HG02938 (cell line): ENCODE measurements around the gene TMEM203.

ENCODE experiments used
- ATAC-seq: cut with Tn5 transposase; IDR thresholded peaks from one replicate; pipeline ENCODE4 v1.9.1; 2021; ENCODE audit warnings: mild to moderate bottlenecking, moderate library complexity; ENCODE audit not compliant: unreplicated experiment

The TMEM203 gene

DNA sequence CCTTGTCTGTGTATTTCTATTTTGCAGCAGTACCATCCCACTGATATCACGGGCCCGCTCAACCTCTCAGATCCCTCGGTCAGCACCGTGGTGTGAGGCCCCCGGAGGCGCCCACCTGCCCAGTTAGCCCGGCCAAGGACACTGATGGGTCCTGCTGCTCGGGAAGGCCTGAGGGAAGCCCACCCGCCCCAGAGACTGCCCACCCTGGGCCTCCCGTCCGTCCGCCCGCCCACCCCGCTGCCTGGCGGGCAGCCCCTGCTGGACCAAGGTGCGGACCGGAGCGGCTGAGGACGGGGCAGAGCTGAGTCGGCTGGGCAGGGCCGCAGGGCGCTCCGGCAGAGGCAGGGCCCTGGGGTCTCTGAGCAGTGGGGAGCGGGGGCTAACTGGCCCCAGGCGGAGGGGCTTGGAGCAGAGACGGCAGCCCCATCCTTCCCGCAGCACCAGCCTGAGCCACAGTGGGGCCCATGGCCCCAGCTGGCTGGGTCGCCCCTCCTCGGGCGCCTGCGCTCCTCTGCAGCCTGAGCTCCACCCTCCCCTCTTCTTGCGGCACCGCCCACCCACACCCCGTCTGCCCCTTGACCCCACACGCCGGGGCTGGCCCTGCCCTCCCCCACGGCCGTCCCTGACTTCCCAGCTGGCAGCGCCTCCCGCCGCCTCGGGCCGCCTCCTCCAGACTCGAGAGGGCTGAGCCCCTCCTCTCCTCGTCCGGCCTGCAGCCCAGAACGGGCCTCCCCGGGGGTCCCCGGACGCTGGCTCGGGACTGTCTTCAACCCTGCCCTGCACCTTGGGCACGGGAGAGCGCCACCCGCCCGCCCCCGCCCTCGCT lies 37.5 kb downstream of the TMEM203 start:
- ATAC-seq = no peak

DNA sequence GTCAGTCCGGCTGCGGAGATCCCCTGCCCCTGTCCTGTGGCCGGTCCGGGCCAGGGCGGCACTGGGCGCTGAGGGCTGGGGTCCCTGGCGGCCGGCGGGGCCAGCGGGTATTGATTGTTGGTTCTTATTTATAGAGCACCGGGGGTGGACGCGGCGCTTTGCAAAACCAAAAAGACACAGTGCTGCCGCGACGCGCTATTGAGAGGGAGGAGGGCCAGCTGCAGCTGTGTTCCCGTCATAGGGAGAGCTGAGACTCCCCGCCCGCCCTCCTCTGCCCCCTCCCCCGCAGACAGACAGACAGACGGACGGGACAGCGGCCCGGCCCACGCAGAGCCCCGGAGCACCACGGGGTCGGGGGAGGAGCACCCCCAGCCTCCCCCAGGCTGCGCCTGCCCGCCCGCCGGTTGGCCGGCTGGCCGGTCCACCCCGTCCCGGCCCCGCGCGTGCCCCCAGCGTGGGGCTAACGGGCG lies 38.1 kb downstream of the TMEM203 start:
- ATAC-seq = no peak

DNA sequence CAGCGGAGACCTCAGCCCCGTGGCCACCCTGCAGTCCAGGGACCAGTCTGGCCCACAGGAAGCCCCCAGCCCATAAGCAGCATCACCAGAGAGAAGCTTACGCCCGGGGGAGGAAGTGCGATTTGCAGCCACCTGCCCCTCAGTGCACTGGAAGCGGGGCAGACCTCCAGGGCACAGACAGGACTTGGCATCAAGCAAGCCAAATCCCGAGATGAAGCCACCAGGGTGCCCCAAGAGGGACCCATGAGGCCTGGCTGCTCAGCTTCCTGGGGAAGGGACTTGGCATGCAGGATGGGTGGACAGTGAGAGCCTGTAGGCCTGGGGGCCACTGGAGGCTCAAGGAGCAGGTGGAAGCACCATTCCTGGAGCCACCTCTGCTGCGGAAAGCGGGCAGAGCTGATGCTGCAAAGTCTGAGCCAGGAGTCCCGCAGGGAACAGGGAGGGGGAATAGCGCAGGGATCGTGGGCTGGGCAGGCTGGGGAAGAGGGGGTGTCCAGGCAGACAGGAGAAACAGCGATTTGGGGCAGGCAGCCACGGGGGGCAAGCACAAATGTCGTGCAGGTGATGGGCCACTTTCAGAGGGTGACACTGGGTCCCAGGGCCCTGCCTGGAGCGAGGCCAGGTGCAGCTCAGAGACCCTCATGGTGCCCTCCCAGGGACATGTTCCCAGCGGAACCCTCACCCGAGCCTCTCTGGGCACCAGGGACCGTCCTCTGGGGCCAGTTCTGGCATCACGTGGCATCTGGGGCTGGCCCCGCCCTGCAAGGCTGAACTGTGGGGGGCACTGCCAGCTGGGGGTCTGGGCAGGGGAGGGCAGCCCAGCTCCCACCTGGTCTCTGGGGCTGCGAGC lies 38.8 kb downstream of the TMEM203 start:
- ATAC-seq = no peak

DNA sequence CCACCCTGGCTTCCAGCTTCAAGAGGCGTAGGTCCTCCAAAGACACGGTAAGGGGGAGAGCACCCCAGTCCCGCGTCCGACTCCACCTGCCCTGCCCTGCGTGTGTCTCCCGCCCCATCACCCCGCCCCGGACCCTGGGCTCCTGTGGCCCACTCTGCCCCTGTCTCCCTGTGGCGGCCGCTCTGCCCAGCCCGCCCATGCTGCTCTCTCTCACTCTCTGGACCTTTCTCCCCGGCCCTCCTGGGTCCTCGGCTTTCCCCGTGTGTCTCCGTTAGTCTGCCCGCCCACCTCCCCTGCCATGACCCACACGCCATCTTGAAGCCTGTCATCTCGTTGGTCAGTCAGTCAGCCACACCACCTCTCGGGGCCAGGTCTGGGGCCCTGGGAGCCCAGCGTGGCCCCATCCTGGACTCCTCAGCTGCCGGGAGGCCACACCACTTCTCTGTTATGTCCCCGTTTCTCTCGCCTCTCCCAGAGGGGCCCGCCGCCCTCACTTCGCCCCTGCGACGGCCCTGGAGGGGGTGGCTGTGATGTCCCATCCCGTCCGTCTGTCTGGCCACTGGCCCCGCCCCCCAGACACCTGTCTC lies 40.1 kb downstream of the TMEM203 start:
- no peak for ATAC-seq

DNA sequence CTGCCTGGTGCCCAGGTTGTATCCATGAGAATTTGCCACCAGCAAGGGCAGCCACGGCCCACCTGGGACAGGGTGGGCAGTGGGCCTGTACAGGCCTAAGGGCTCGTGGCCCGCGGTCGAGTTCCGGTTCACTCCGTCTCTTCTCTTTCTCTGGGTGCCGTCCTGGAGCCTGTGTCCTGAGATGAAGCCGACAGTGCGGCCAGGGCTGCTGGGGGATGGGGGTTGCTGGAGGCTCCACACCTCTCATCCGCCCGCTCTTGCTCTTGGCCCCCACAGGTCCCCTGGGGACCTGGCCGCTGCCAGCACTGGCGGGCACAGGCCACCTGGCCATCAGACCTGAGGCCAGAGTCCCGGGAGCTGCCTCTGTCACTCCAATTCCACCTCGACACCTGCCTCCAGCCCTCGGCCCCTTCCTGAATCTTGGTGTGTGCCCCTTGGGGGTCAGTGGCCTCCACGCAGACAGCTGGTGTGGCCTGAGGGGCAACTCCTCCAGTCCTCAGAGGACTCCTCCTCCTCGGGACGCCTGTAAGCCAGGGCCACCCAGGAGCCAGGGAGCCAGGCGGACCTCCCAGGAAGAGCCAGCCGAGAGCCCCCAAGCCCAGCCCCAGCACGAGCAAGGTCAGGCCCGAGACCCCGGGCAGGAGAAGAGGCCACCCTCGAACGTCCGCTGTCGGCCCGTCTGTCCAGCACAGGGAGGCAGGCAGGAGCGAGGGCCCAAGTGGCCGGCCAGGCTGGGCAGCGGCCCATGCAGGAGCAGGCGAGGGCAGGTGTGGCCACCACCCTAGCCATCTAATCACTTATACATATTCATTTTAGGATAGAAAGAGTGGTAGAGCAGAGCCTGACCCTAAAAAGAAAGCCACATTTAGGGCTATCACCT lies 40.8 kb downstream of the TMEM203 start:
- no peak for ATAC-seq

DNA sequence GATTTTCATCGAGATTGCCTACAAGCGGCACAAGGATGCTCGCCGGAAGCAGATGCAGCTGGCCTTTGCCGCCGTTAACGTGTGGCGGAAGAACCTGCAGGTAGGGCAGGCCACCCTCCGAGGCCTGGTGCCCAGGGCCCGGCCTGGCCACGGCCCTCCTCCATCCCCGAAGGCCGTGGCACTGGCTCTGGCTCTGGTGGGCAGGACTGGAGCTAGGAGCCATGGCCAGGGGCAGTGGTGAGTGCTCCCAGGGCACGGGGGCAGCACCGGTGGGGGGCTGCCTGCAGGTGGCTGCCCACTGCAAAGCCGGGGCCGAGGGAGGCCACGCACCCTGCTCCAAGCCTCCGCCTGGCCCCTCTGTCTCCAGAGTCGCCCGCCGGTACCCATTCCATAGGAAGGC lies 41.6 kb downstream of the TMEM203 start:
- no peak for ATAC-seq

DNA sequence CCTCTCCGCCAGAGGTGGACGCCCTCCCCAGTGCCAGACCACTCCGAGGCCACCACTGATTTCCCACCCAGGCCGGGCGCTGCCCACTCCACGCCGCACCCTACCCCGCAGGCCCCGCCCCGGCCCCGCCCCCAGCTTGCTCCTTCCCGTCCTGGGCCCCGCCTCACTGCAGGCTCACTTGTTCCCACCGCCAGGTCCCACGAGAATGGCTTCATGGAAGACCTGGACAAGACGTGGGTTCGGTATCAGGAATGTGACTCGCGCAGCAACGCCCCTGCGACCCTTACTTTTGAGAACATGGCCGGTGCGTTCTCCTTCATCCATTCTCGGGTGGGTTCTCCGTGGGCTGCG lies 42.1 kb downstream of the TMEM203 start:
- no peak for ATAC-seq

DNA sequence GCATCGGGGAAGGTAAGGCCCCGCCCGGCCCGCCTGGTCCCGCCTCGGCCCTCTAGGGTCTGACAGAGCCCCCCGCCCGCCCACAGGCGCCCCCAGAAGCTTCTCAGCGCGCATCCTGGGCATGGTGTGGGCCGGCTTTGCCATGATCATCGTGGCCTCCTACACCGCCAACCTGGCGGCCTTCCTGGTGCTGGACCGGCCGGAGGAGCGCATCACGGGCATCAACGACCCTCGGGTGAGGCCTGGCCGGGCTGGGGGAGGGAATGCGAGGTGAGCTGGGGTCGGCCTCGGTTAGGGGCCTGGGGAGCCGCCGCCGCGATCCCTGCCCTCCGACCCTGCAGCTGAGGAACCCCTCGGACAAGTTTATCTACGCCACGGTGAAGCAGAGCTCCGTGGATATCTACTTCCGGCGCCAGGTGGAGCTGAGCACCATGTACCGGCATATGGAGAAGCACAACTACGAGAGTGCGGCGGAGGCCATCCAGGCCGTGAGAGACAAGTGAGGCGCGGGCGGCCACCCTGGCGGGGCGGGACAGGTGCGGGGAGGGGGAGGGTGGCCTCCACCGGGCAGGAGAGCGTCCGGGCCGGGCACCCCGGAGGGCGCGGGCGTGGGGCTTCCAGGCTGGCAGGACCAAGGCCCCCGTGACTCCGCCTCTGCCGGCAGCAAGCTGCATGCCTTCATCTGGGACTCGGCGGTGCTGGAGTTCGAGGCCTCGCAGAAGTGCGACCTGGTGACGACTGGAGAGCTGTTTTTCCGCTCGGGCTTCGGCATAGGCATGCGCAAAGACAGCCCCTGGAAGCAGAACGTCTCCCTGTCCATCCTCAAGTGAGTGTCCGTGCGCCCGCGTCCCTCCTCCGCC lies 42.7 kb downstream of the TMEM203 start:
- no peak for ATAC-seq

DNA sequence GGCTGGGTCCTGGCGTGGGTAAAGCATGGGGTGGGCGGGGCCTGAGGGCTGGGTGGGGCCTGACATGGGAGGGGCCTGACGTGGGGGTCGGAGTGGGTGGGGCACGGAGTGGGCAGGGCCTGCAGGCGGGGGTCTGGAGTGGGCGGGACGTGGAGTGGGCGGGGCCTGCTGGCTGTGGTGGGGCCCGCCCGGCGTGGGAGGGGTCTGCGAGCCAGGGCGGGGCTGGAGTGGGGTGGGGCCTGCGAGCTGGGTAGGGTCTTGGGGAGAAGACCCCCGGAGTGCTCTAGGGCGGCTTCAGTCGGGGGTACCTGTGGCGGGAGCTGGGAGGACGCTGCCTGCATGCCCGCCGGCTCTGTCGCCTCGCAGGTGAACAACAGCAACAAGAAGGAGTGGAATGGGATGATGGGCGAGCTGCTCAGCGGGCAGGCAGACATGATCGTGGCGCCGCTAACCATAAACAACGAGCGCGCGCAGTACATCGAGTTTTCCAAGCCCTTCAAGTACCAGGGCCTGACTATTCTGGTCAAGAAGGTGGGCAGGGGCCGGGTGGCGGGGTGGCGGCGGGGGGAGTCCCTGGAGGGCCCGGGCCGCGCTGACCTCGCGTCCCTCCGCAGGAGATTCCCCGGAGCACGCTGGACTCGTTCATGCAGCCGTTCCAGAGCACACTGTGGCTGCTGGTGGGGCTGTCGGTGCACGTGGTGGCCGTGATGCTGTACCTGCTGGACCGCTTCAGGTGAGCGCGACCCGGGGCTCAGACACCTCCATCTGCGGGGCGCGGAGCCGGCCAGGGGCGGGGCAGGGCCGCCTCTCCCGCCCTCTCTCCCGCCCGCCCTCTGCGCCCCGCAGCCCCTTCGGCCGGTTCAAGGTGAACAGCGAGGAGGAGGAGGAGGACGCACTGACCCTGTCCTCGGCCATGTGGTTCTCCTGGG lies 43.6 kb downstream of the TMEM203 start:
- no peak for ATAC-seq

DNA sequence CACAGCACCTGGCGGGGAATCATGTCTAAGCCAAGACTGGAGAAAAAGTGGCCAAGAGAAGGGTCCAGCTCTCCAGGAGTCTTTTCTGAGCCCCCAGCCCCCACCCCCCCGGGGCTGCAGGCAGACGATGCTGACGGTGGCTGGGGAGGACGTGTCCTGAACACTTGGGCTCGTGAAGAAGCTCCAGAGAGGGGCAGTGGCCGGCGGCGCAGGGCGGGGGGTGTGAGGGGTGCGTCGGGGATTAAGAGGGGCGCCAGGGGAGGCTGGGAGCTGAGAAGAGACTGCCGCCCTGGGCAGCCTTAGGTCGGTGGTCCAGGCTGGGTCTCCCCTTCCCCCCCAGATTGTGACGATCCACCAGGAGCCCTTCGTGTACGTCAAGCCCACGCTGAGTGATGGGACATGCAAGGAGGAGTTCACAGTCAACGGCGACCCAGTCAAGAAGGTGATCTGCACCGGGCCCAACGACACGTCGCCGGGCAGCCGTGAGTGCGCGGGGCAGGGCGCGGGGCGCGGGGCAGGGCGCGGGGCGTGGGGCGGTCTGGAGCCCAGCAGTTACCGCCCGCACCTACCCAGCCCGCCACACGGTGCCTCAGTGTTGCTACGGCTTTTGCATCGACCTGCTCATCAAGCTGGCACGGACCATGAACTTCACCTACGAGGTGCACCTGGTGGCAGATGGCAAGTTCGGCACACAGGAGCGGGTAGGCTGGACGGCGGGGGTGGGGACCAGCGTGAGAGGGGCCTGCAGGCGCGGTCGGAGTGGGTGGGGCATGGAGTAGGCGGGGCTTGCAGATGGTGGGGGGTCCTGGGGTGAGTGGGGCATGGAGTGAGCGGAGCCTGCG lies 44.5 kb downstream of the TMEM203 start:
- ATAC-seq = no peak

DNA sequence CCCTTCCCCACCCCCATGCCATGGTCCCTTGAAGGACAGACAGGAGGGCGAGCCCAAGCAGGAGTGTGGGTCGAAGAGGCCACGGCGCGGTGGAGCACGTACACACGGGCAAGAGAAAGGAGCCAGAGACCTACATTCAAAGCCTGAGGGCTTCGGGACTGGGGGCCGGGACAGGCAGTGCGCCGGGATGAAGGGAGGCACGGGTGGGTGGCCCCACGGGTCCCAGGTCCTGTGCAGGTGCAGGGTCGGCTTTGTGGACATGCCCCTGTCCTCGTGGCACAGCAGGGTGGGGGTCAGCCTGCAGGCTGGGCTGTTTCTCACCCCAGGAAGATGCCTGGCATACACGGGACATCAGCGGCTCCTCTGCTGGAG lies 45.4 kb downstream of the TMEM203 start:
- ATAC-seq = no peak

DNA sequence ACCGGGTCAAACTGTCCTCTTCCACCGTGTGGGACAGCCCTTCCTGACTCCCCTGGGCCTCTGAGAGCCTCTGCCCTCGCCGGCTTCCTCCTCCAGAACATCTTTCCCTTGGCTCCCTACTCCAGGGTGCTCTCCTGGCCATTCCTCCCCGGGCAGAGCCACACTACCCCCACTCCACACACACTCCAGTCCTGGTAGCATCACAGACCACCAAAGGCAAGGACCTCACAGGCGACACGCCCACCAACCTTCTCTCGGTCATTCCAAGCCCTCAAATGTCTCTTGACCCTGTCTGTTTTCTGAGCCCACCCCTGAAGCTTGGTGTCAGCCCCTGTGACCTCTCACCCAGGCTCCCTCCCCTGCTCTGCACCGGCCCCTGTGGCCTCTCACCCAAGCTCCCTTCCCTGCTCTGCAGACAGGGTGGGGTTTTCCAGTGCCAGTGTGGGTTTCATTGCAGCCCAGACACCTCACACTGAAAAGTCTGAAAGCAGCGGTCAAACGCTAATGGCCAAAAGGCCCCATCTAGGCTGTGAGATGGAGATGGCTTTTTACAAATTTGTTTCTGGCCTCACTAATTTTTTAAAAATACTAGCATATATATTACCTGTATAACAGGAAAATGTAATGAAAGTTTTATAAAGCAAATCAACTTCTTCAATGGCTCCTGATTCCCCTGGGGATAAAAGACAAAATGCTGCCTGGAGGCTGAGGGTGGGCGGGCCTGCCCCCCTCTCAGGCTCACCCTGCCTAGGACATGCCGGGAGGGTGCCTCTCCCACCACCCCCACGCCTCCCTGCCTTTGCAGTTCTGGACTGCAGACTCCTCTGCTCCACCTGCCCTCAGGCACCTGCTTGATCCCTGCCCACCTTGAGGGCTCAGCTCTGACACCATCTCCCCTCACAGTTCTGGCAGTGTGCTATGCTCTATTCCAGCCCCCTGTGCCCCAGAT lies 46.1 kb downstream of the TMEM203 start:
- no peak for ATAC-seq

DNA sequence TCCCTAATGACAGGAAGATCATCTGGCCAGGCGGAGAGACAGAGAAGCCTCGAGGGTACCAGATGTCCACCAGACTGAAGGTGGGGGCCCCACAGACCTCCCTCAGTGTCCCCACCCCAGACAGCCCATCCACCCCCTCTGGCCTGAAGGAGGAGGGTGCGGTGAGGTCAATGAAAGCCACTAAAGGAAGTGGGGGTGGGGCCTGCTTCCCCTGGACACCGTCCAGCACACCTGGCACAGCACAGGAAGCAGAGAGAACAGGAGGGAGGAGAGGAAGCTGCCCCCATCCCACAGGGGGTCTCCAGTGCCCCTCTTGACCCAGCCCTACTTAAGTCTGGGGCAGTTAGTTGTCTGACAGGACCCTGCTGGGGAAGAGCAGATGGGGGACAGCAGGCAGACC lies 46.8 kb downstream of the TMEM203 start:
- ATAC-seq = no peak

DNA sequence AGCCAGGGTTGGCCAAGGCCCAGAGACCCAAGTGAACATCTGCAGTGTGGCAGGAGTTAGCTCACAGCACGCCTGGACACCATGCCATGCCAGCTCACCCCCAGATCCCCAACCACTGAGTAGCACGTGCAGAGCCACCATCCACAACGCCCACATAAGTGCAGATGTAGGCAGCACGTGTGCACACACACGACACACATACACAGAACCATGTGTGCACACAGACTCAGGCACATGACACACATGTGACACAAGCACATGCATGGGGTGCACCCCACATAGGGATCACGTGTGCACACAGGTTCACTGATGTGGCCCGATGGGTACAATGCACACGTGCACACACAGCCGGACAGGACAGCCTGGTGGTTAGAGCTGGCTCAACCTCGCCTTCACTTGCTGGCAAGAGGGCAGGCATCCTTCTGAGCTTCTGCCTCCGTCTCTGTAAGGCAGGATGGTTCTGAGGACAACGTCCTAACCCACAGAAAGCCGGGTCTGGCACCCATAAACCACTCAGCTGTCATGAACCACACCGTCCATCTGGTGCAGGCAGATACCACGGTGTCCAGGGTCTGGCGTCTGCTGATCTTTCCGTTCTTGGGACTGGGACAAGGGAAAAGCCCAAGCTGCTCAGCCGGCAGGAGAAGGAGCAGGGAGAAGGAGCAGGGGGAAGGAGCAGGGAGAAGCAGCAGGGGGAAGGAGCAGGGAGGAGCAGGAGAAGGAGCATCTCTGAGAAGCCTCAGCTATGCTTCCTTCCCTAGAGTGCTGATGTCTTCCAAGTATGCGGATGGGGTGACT lies 47.6 kb downstream of the TMEM203 start:
- no peak for ATAC-seq

DNA sequence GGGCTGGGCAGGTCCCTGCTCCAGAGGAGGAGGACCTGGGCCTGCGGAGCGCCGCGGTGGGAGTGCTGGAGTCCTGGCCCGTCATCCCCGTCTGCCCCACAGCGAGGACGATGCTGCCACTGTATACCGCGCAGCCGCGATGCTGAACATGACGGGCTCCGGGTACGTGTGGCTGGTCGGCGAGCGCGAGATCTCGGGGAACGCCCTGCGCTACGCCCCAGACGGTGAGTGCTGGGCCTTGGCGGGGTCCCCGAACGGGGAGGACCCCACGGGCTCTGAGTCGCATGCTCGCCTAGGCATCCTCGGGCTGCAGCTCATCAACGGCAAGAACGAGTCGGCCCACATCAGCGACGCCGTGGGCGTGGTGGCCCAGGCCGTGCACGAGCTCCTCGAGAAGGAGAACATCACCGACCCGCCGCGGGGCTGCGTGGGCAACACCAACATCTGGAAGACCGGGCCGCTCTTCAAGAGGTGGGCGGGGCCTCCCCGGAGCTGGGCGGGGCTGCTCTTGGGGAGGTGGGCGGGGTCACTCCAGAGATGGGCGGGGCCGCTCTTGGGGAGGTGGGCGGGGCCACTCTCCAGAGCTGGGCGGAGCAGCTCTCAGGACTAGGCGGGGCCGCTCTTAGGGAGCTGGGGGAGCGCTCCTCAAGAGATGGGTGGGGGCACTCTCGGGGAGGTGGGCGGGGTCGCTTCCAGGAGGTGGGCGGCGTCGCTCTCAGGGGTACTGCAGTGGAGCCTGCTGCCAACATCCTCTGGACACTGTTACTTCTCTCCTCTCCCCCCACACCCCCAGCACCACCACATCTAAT lies 48.7 kb downstream of the TMEM203 start:
- no peak for ATAC-seq
